GM12864 (cell line): ENCODE data around the gene KCTD2.

Source experiments
- DNase-seq: peaks from one replicate; pipeline ENCODE4 v3.0.0-alpha.2; 2011; ENCODE audit warnings: low read depth
- H3K4me3 ChIP-seq: 2 replicates; pipeline ENCODE4 v1.5.1; 2011; ENCODE audit warnings: mild to moderate bottlenecking, low read depth, low read length, control low read depth
- TF ChIP-seq, protein P1 (sequence below): IDR thresholded peaks from 2 replicates; pipeline ENCODE4 v1.5.1; 2011; ENCODE audit warnings: low read depth, mild to moderate bottlenecking, moderate library complexity, low read length, control low read depth, inconsistent platforms; ENCODE audit errors: missing control alignments

Gene KCTD2

DNA sequence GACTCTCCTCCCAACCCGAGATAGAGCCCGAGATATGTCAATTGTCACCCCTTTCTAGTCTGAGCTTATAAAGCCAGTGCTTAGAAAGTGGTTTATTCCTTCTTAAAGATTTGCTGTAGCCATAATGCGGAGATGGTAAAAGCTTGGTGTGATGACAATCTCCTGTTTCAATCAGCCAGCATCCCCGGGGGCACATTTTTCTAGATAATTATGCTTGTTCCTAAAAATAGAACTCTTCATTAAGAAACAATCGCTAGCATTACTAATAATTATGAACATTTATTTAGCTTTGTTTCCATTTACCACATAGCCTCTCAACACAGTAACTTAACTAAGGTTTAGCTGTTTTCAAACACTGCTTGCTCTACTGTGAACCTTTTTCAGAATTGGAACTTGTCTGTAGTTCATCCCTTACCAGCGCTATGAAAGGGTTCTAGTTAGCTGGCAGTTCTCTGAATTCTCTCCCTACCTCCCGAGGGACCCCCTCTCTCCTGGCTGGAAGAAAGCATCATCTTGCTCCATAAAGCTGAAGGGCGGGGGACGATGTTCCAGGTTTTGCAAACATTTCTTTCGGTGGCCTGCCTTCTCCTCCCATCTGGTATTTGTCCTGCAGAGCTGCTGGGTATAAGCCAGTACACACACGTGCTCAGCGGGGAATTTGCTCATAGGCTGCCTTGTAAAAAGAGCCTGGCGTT, 35.5 kb upstream of the KCTD2 start:
- DNase-seq = no peak
- H3K4me3 ChIP-seq = no peak overlapping the region
- TF ChIP-seq, protein P1, sequence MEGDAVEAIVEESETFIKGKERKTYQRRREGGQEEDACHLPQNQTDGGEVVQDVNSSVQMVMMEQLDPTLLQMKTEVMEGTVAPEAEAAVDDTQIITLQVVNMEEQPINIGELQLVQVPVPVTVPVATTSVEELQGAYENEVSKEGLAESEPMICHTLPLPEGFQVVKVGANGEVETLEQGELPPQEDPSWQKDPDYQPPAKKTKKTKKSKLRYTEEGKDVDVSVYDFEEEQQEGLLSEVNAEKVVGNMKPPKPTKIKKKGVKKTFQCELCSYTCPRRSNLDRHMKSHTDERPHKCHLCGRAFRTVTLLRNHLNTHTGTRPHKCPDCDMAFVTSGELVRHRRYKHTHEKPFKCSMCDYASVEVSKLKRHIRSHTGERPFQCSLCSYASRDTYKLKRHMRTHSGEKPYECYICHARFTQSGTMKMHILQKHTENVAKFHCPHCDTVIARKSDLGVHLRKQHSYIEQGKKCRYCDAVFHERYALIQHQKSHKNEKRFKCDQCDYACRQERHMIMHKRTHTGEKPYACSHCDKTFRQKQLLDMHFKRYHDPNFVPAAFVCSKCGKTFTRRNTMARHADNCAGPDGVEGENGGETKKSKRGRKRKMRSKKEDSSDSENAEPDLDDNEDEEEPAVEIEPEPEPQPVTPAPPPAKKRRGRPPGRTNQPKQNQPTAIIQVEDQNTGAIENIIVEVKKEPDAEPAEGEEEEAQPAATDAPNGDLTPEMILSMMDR = no peak

DNA sequence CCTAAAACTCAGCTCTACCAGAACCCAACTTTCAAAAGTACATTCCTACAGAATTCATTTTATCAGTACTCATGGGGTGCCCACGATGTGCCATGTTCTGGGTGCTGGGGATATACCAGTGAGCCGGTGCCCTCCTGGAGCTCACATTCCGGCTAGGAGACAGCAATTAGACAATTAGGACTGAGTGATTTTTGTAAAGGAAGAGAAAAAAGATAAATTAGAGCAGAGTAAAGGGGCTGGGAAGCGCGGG, 35.0 kb upstream of the KCTD2 start:
- TF ChIP-seq, protein P1 = no peak
- H3K4me3 ChIP-seq = peak overlapping the region; percentile 86
- DNase-seq = no peak

DNA sequence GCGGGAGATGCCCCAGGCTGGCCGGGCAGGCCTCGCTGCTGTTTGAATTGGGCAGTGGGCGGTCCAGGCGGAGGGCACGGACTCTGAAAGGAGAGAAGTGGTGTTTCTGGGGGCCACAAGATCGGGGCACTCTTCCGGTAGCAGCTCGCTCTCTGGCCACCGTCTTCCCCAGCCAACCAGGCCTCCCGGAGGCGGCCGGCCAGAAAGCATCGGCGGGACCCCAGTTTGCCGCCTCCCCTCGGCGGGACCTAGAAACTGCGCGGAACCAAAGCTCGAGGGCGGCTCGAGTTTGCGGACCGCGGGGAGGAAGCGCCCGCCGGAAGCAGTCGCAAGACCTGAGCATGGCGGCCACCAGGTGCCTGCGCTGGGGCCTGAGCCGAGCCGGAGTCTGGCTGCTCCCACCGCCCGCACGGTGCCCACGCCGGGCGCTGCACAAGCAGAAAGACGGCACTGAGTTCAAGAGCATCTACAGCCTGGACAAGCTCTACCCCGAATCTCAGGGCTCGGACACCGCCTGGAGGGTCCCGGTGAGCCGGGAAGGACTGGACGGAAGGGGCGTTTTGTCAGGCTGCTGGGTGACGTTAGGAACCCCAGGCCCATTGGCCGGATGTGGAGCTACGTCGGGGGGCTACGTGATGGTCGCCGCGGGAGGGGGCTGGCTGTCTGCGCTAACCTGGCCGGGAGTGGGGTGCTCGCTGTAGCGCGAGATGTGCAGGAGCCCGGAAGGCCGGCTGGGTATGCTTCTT, 34.5 kb upstream of the KCTD2 start, which contains the start of gene MRPL58:
Gene MRPL58, plus strand, starts transcription at position 325 of the 746 bp plus-strand sequence. Its CDS starts 17 bp downstream, at position 342.
- TF ChIP-seq, protein P1 = peak; percentile 41
- peak within 1 kb of the TSS; percentile 86 for H3K4me3 ChIP-seq
- DNase-seq = peak; percentile 57

DNA sequence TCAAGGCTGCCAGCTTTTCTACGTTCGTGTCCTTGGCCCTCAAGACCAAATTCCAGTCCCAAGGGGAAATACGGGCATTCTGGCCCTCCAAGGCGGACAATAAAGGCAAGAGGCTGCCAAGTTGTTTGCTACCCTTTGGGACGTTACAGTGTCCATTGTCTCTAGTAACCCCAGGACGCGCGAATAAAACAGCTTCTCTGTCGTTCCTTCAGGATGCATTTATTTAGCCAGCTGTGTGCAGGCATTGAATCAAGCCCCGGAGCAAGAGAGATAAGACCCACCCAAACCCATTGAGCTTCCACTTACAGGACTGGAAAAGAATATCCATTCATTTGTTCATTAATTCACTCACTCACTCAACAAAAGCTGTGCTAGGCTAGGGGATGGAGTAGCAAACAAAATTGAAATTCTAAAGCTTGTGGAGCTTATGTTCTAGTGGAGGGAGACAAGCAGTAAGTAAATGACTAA, 33.9 kb upstream of the KCTD2 start:
- TF ChIP-seq, protein P1 = no peak
- H3K4me3 ChIP-seq = peak overlapping the region; percentile 86
- DNase-seq = no peak

DNA sequence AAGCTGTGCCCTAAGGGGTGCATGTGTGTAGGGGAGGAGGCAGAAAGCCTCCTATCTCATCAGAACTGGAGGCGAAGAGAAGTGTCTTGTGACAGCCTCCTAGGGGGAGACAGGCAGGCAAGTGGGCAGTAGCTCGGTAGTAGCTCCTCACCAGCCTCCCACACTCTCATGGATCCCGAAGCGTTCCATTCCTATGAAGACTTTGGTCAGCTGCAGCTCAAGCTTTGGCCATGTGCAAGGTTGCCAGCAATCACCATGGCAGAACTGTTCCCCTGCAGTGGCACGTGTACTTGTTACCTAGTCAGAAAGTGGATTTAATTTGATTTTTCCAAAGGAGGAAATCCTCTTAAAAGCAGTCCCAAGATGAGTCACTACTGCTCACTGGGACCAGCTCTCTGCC, 27.9 kb upstream of the KCTD2 start:
- TF ChIP-seq, protein P1 = no peak
- DNase-seq = no peak
- no peak overlapping the region for H3K4me3 ChIP-seq

DNA sequence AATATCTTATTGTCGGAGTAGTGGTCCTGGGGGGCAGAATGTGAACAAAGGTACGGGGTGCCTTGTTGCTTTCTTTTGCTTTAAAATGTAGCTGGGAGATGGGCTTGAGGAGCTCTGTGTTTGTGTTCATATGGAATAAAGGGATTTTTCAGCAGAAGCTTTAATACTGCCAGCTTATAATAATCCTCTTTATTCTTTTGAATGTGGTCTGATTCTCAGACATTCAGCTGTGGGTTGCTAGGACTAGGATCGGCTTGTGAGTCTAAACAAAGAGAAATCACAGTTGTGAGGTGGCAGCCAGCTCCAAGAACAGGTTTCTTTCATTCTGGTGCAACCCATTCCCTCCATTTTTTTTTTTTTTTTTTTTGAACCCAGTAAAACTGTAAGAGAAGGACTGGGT, 27.3 kb upstream of the KCTD2 start:
- TF ChIP-seq, protein P1 = no peak
- no peak overlapping the region for H3K4me3 ChIP-seq
- no peak for DNase-seq
